ENCODE measurements around the gene NCOA1. TPM values are rescaled to one million over a fixed set of nuclear protein-coding genes. Genes with fewer than 3 reads are reported as not detected.

The NCOA1 gene
- polyA plus RNA-seq, 3 donors = 7.3 to 30.2 (median 10.2) TPM

- Histone ChIP-seq H2AFZ (ENCODE audit: insufficient read depth, low read depth, low read length, poor library complexity, severe bottlenecking) (no peak overlapping the region), H3K4me1 (ENCODE audit: control insufficient read depth in 1 of 2, insufficient read depth in 2 of 2, low read length in 2 of 2) (no peaks in the 10 kb centered on the region), H3K79me2 (ENCODE audit: insufficient read depth, low read length) (no peaks in the 10 kb centered on the region), H3K36me3 (replicated peaks in 1 of 2; ENCODE audit: control insufficient read depth in 1 of 2, insufficient read depth in 2 of 2, low read length in 2 of 2) (peaks cover 41 to 88% of the 10 kb centered on the region in 2 donors), H3K9ac (ENCODE audit: insufficient read depth, low read length, poor library complexity, severe bottlenecking) (no peak overlapping the region), H3K27me3 (ENCODE audit: control insufficient read depth in 2 of 2, insufficient read depth in 2 of 2, low read length in 2 of 2) (no peaks in the 10 kb centered on the region), H3K4me2 (replicated peaks; ENCODE audit: extremely low read depth, low read length, poor library complexity, severe bottlenecking) (no peak overlapping the region), H3K9me3 (replicated peaks in 1 of 2; ENCODE audit: control insufficient read depth in 1 of 2, insufficient read depth in 1 of 2, low read length in 2 of 2) (no peaks in the 10 kb centered on the region), H4K20me1 (ENCODE audit: insufficient read depth, low read length) (peaks cover 8% of the 10 kb centered on the region), H3K4me3 (replicated peaks in 1 of 3; ENCODE audit: low read depth in 2 of 3, low read length in 3 of 3) (no peak overlapping the region), H3K27ac (ENCODE audit: low read depth in 1 of 2, low read length in 2 of 2) (no peak overlapping the region)
- Mint-ChIP-seq H3K36me3 (peaks cover 58 to 78% of the 10 kb centered on the region in 2 donors), H3K9me3 (no peaks in the 10 kb centered on the region), H3K4me1 (no peaks in the 10 kb centered on the region), H3K4me3 (no peak overlapping the region), H3K27me3 (ENCODE audit: low read depth in 3 of 3) (peaks cover 0 to 1% (median 0%) of the 10 kb centered on the region in 3 donors), H3K27ac (no peak overlapping the region)
- TF ChIP-seq CTCF (IDR thresholded peaks at IDR 0.05) = no peak
- intact Hi-C loops (cut with micrococcal nuclease) = no loop called here
- WGBS (ENCODE audit: insufficient coverage) = 100% methylated on average over 1 of the region's 2 CpGs
- no peak for DNase-seq
Measured at GRCh38 chr2:24745825-24746224, 254.8 kb downstream of the NCOA1 start.

GRCh38 chr2:24747299-24747698, 256.2 kb downstream of the NCOA1 start:
- H3K27ac ChIP-seq (ENCODE audit: low read depth in 1 of 2, low read length in 2 of 2) = no peak overlapping the region
- no peak overlapping the region for H3K4me2 ChIP-seq (replicated peaks; ENCODE audit: extremely low read depth, low read length, poor library complexity, severe bottlenecking)
- no peaks in the 10 kb centered on the region for H3K9me3 ChIP-seq (replicated peaks in 1 of 2; ENCODE audit: control insufficient read depth in 1 of 2, insufficient read depth in 1 of 2, low read length in 2 of 2)
- H2AFZ ChIP-seq (ENCODE audit: insufficient read depth, low read depth, low read length, poor library complexity, severe bottlenecking) = no peak overlapping the region
- H4K20me1 ChIP-seq (ENCODE audit: insufficient read depth, low read length) = peaks cover 8% of the 10 kb centered on the region
- Mint-ChIP-seq H3K27me3 (ENCODE audit: low read depth in 3 of 3) (peaks cover 0 to 1% (median 0%) of the 10 kb centered on the region in 3 donors), H3K4me1 (no peaks in the 10 kb centered on the region), H3K9me3 (no peaks in the 10 kb centered on the region), H3K27ac (no peak overlapping the region), H3K4me3 (no peak overlapping the region), H3K36me3 (peaks cover 48 to 68% of the 10 kb centered on the region in 2 donors)
- no peaks in the 10 kb centered on the region for H3K4me1 ChIP-seq (ENCODE audit: control insufficient read depth in 1 of 2, insufficient read depth in 2 of 2, low read length in 2 of 2)
- WGBS (ENCODE audit: insufficient coverage) = 100% methylated on average over 2 of the region's 3 CpGs
- no peaks in the 10 kb centered on the region for H3K79me2 ChIP-seq (ENCODE audit: insufficient read depth, low read length)
- H3K4me3 ChIP-seq (replicated peaks in 1 of 3; ENCODE audit: low read depth in 2 of 3, low read length in 3 of 3) = no peak overlapping the region
- TF ChIP-seq CTCF (IDR thresholded peaks at IDR 0.05) = no peak
- H3K36me3 ChIP-seq (replicated peaks in 1 of 2; ENCODE audit: control insufficient read depth in 1 of 2, insufficient read depth in 2 of 2, low read length in 2 of 2) = peaks cover 36 to 85% of the 10 kb centered on the region in 2 donors
- H3K27me3 ChIP-seq (ENCODE audit: control insufficient read depth in 2 of 2, insufficient read depth in 2 of 2, low read length in 2 of 2) = no peaks in the 10 kb centered on the region
- no peak for DNase-seq
- no peak overlapping the region for H3K9ac ChIP-seq (ENCODE audit: insufficient read depth, low read length, poor library complexity, severe bottlenecking)
- intact Hi-C loops (cut with micrococcal nuclease) = no loop called here

Data from CD14-positive monocyte (primary cell).